Mucosa of descending colon (tissue), 3 donors: Measurements from ENCODE around the gene GTPBP6. TPM values are rescaled to one million over a fixed set of nuclear protein-coding genes. Genes with fewer than 3 reads are reported as not detected.

Experiments used
- ATAC-seq: fragments of 200-7000 bp; cut with Tn5 transposase; one replicate; pipeline ENCODE4 v1.9.1; 2020; ENCODE audit warnings: mild to moderate bottlenecking, moderate library complexity
- DNase-seq, 3 donors: peaks; one replicate each; pipeline ENCODE4 v3.0.0-alpha.2; 2020
- H3K36me3 ChIP-seq: fragments of 200-600 bp; one replicate; pipeline ENCODE4 v1.8.0; 2021; ENCODE audit warnings: low read depth, mild to moderate bottlenecking
- H3K4me1 ChIP-seq: fragments of 200-600 bp; one replicate; pipeline ENCODE4 v1.8.0; 2021; ENCODE audit warnings: low read depth, mild to moderate bottlenecking
- H3K4me3 ChIP-seq: fragments of 200-600 bp; one replicate; pipeline ENCODE4 v1.8.0; 2021; ENCODE audit warnings: mild to moderate bottlenecking
- H3K9me3 ChIP-seq: fragments of 200-600 bp; one replicate; pipeline ENCODE4 v1.8.0; 2021; ENCODE audit warnings: mild to moderate bottlenecking
- CTCF ChIP-seq: fragments of 200-600 bp; IDR thresholded peaks from one replicate; pipeline ENCODE4 v1.8.0; 2022; ENCODE audit warnings: antibody characterized with exemption, mild to moderate bottlenecking
- intact Hi-C, 2 donors: fragments of 100-400 bp; cut with DNase I in 1 of 2; cut with micrococcal nuclease in 1 of 2; formaldehyde crosslinking; loops; one replicate each; pipeline versions ENCODE4 v1.11.0 to v1.11.1; 2022; cut with DNase I, micrococcal nuclease
- total RNA-seq, 3 donors: library from RNA; stranded (reverse); fragmentation: NEBNext Ultra II Directional in 2 of 3; extraction: Animal tissue kit (Norgen Biotek cat#: 25700) in 2 of 3; gene quantifications; one replicate each; pipeline versions ENCODE4 v1.2.1 to v1.2.4, GENCODE V29; 2021 to 2023
- donor health status: DM: no; HTN: no; CAD: no; lungs with moderate emphysema.
- donor health status: DM: no; HTN: no; CAD: no.
- donor health status: DM: no; HTN: yes; CAD: no.

GTPBP6 gene
- total RNA-seq, 3 donors from 2014 or later, result 49.8 to 55.8 (median 54.1) TPM

GRCh38 chrX:340641-341423, 22.2 kb upstream of the GTPBP6 start:
- DNase-seq (peak in 2 of 3 donors; percentile 15 to 42), ATAC-seq (no peak)
- Histone ChIP-seq H3K4me3 (no peak overlapping the region), H3K36me3 (no peaks in the 10 kb centered on the region), H3K4me1 (no peaks in the 10 kb centered on the region), H3K9me3 (no peaks in the 10 kb centered on the region)
- intact Hi-C loops, result no loop called here
- no peak for TF ChIP-seq CTCF

DNA sequence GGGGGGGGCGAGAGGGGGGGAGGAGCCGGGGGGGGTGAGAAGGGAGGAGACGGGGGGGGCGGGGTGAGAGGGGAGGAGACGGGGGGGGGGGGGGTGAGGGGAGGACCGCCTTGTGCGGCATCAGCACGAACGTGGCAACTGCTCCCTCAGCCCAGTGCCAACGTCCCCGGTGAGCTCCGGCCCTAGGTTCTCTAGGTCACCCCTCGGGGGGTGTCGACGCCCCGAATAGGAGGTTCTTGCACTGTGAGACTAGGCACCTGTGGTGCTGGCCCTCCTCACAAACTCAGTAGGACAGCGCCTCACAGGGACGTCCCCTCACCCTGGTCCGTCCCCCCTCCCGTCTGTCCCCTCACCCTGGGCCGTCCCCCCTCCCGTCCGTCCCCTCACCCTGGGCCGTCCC, 21.5 kb upstream of the GTPBP6 start:
- Histone ChIP-seq H3K9me3 (no peaks in the 10 kb centered on the region), H3K4me3 (no peak overlapping the region), H3K4me1 (no peaks in the 10 kb centered on the region), H3K36me3 (no peaks in the 10 kb centered on the region)
- TF ChIP-seq CTCF, result no peak
- ATAC-seq, result no peak
- intact Hi-C loops, result no loop called here
- peak in 2 of 3 donors; percentile 8 to 32 for DNase-seq

GRCh38 chrX:338836-339400, 20.3 kb upstream of the GTPBP6 start:
- Histone ChIP-seq H3K36me3 (no peaks in the 10 kb centered on the region), H3K9me3 (no peaks in the 10 kb centered on the region), H3K4me3 (no peak overlapping the region), H3K4me1 (no peaks in the 10 kb centered on the region)
- no peak for TF ChIP-seq CTCF
- no peak for ATAC-seq
- intact Hi-C loops, result no loop called here
- peak in 1 of 3 donors; percentile 34 for DNase-seq

- H3K9me3 ChIP-seq, result no peaks in the 10 kb centered on the region
- intact Hi-C loops, result no loop called here
- H3K4me3 ChIP-seq, result no peak overlapping the region
- no peaks in the 10 kb centered on the region for H3K36me3 ChIP-seq
- no peak for TF ChIP-seq CTCF
- DNase-seq (peak in 2 of 3 donors; percentile 13 to 39), ATAC-seq (no peak)
- H3K4me1 ChIP-seq, result no peaks in the 10 kb centered on the region
Measured at GRCh38 chrX:338281-338835, 19.8 kb upstream of the GTPBP6 start.

GRCh38 chrX:337331-337831, 18.8 kb upstream of the GTPBP6 start:
- DNase-seq (peak in 1 of 3 donors; percentile 33), ATAC-seq (no peak)
- Histone ChIP-seq H3K36me3 (no peaks in the 10 kb centered on the region), H3K4me3 (no peak overlapping the region), H3K4me1 (no peaks in the 10 kb centered on the region), H3K9me3 (no peaks in the 10 kb centered on the region)
- intact Hi-C loops, result no loop called here
- no peak for TF ChIP-seq CTCF
